ENCODE results near the gene JUNB. TPM values are rescaled to one million over a fixed set of nuclear protein-coding genes. Genes with fewer than 3 reads are reported as not detected.
A peak's percentile ranks its signal among the peaks of the same experiment; 100 is the strongest.

The JUNB gene
- total and polyA plus RNA-seq, 2 of the 13 experiments (the other 11 are each of a cell fraction or from before 2014, with no cell fraction given), result 7.7 to 8.2 TPM

DNA sequence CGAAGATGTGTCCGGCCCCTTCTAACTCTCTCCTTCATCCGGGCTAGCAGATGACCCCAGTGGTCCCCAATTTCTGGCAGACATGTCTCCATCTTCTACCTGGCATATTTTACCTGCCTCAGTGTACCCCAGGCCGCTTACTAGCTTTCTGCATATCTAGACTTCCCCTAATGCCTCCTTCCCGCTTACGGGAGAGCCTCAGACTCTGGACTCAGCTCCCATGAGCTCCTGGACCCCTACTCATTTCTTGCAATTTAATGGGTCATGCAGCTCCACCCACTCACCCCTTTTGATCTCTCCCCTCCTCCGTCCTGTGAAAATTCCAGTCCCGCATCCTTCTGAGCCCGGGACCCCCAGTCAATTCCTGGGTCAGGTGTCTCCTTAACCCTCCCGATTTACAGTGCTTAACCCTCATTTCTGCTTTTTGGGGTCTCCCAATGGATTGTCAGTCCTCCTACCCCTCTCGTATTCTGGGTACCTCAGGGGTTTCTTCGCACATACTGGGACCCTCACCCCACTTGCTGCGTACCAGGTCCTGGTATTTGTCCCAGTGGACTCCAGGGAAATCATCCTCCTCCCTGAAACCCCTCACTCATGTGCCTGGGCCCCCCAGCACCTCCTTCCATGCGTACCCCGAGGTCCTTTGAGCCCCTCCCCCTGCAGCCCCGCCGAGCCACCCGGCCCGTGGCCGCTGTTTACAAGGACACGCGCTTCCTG, 500 bp upstream of the JUNB start (continued):
- TF ChIP-seq ZFP62 (CRISPR knock-in tag; IDR thresholded peaks at IDR 0.05), result no peak
- 0 out of 2 replicates have a peak, but pooled peaks have one; percentile 16 for TF ChIP-seq CSRNP1 (CRISPR knock-in tag; IDR thresholded peaks at IDR 0.05)
- TF ChIP-seq ZNF607 (CRISPR knock-in tag; IDR thresholded peaks at IDR 0.05; ENCODE audit: borderline replicate concordance), result no peak
- TF ChIP-seq ZBTB21 (CRISPR knock-in tag; IDR thresholded peaks at IDR 0.05), result no peak
- no peak for TF ChIP-seq FOSL1 (CRISPR knock-in tag; IDR thresholded peaks at IDR 0.05; ENCODE audit: borderline replicate concordance)
- no peak for TF ChIP-seq TOE1 (CRISPR knock-in tag; IDR thresholded peaks at IDR 0.05)
- TF ChIP-seq STAT5B (CRISPR knock-in tag; IDR thresholded peaks at IDR 0.05), result no peak
- no peak for TF ChIP-seq SP2 (CRISPR knock-in tag; IDR thresholded peaks at IDR 0.05)
- TF ChIP-seq NFE2L2 (IDR thresholded peaks at IDR 0.05; ENCODE audit: low read length), result no peak
- TF ChIP-seq ZBTB10 (CRISPR knock-in tag; IDR thresholded peaks at IDR 0.05; ENCODE audit: borderline replicate concordance), result peak; percentile 79; the same call in 1 of the 2 replicates
- TF ChIP-seq SMYD3 (CRISPR knock-in tag; IDR thresholded peaks at IDR 0.05), result no peak
- TF ChIP-seq PHF5A (CRISPR knock-in tag; IDR thresholded peaks at IDR 0.05; ENCODE audit: low read depth, unreplicated experiment), result no peak
- TF ChIP-seq ZFP41 (CRISPR knock-in tag; IDR thresholded peaks at IDR 0.05; ENCODE audit: borderline replicate concordance), result no peak
- no peak for TF ChIP-seq ZMYM4 (CRISPR knock-in tag; IDR thresholded peaks at IDR 0.05)
- TF ChIP-seq ZNF354B (CRISPR knock-in tag; IDR thresholded peaks at IDR 0.05), result no peak
- no peak for TF ChIP-seq ZNF296 (CRISPR knock-in tag; conservative IDR thresholded peaks at IDR 0.05)
- TF ChIP-seq TCF12 (IDR thresholded peaks at IDR 0.05), result no peak
- TF ChIP-seq TCF12 (CRISPR knock-in tag; IDR thresholded peaks at IDR 0.05), result no peak
- TF ChIP-seq, protein P1, sequence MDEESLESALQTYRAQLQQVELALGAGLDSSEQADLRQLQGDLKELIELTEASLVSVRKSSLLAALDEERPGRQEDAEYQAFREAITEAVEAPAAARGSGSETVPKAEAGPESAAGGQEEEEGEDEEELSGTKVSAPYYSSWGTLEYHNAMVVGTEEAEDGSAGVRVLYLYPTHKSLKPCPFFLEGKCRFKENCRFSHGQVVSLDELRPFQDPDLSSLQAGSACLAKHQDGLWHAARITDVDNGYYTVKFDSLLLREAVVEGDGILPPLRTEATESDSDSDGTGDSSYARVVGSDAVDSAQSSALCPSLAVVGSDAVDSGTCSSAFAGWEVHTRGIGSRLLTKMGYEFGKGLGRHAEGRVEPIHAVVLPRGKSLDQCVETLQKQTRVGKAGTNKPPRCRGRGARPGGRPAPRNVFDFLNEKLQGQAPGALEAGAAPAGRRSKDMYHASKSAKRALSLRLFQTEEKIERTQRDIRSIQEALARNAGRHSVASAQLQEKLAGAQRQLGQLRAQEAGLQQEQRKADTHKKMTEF (CRISPR knock-in tag; IDR thresholded peaks at IDR 0.05), result no peak
- no peak for TF ChIP-seq RBM22 (optimal IDR thresholded peaks at IDR 0.05; ENCODE audit: low read length)
- TF ChIP-seq FOXC1 (CRISPR knock-in tag; IDR thresholded peaks at IDR 0.05; ENCODE audit: borderline replicate concordance), result no peak
- no peak for TF ChIP-seq SRSF9 (IDR thresholded peaks at IDR 0.05; ENCODE audit: borderline replicate concordance, insufficient read depth, low read depth, low read length, poor library complexity, severe bottlenecking)
- TF ChIP-seq ZNF20 (CRISPR knock-in tag; IDR thresholded peaks at IDR 0.05), result no peak
- TF ChIP-seq ZBTB38 (CRISPR knock-in tag; IDR thresholded peaks at IDR 0.05), result no peak
- TF ChIP-seq MED8 (CRISPR knock-in tag; IDR thresholded peaks at IDR 0.05; ENCODE audit: insufficient replicate concordance), result no peak

All from HepG2 (cell line).